PC-3 (cell line): ENCODE data around the gene CIC.

Source experiments
- CTCF ChIP-seq: fragments of 300-600 bp; sonication (generic); conservative IDR thresholded peaks from 2 replicates; pipeline ENCODE4 v1.5.1; 2017; ENCODE audit warnings: antibody characterized with exemption, low read depth, mild to moderate bottlenecking, low read length
- EZH2 ChIP-seq: fragments of 300-600 bp; sonication (generic); IDR thresholded peaks from one replicate; pipeline ENCODE4 v1.6.1; 2017; ENCODE audit warnings: antibody characterized with exemption, mild to moderate bottlenecking, low read length; ENCODE audit not compliant: unreplicated experiment

GRCh38 chr19:42280815-42281145 is 11.7 kb downstream of the CIC start:
- TF ChIP-seq CTCF (no peak), EZH2 (no peak)
